Activated CD4-positive, alpha-beta T cell treated with anti-CD3 and anti-CD28 coated beads for 4 hours (primary cell): ENCODE results near the gene MCRIP1.
A peak's percentile ranks its signal among the peaks of the same experiment; 100 is the strongest.

Experiments
- DNase-seq, 2 donors: peaks; one replicate each; pipeline ENCODE4 v3.0.0-alpha.2; 2020

The MCRIP1 gene

DNA sequence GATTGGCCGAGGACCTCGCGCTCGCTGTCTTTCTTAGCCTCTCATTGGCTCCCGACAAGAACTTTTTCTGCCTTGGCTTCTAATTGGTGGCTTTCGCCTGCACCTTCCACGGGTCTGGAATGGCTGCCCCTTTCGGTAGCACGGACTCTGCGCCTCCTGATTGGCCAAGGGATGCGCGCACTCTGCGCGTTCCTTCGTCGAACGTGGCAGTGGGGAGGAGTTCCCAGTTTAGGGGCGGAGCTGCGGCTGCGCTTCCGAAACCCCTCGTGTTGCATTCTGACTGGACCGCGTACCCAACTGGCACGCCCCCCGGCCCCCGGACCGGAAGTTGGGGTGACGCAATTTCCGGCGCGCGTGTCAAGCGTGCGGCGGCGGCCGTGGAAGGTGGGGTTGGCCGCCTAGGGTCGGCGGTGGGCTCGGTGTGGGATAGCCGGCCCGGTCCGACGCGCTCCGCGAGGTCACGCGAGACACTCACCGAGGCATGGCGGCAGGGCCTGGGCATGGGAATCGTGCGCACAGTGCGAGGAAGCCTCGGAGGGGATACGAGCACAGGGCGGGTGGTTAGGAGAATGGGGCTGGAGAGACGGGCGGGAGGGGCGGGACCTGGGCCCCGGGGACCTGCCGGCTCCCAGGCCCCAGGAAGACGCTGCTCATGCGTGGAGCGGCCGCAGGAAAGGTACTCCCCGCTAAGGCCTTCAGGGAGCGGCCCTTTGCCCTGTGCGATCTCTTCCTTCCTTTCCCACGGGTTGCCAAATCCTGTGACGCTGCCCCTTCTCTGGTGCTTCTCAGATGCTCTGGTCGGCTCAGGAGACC, 27.9 kb upstream of the MCRIP1 start:
- peak; percentile 98 to 99 for DNase-seq

DNA sequence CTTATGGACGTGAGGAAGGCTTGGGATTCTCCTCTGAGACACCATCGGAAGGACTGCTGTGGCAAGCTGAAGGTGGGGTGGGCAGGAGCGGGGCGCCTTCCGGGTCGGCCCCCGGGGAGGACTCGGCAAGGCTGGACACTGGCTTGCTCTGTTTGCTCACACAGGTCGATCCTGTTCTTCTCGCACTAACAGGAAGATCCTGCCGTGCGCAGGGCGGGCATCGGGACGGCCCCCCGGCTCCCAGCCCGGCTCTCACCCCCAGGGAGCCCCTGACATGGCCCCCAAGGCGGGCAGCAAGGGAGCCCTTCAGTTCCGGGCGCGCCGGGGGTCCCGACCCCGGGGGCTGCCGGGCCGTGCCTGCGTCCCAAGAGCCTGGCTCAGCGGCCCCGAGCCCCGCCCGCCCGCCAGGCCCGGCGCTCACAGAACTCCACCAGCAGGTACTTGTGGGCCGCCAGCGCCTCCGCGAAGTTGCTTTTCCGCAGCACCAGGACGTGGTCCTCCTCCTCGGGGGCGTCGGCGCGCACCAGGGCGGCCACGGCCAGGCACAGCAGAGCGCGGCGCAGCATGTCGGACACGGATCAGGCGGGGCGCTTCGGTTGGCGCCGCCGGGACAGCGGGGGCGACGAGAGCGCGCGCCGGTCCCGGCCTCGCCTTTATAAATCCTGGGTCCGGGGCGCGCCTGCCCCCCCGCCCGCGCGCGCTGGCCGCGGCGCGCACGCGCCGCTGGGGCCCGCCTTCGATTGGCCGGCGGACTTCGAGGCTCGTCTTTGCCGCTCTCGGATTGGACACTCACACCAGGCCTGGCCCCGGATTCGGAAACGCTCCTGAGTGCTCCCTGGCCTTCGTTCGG, 27.0 kb upstream of the MCRIP1 start, which contains the start of gene P4HB:
P4HB (minus strand) TSS at position 630 of the 850 bp plus-strand sequence; CDS start at position 566, 64 bp downstream.
- no peak for DNase-seq

DNA sequence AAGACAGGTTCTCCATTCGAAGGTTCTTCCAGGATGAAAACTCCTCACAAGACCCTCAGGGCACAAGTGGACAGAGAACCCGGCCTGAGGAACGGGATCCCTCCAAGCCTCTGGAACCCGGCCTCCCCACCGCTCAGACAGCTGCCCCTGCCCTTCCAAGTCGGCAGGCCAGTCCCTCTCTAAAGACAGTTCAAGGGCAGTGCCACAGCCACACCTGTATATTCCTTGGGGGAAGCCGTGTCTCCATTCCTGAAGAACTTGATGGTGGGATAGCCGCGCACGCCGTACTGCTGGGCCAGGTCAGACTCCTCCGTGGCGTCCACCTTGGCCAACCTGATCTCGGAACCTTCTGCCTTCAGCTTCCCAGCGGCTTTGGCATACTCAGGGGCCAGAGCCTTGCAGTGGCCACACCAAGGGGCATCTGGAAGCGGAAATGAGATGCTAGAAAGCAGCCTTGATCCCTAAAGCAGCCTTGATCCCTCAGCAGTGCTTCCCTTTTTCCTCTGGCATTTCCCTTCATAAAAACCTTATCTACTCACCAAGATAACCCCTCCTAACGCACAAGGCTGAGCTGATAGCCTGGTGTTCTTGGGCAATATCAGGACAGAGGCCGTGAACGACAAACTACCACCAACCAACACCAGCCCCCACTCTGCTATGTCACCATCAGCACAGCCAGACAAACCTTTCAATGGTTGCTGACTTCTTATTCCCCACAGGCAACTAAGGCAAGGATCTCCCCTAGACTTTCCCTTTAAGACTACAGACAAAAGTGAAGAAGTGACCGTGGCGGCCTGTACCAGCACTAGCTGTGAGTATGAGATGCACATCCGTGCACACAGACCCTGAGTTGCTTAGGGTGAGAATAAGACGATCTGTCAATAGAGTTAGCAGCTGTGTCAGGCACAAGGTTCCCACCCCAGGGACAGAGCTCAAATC, 26.1 kb upstream of the MCRIP1 start:
- DNase-seq: no peak

- no peak for DNase-seq
Observed at GRCh38 chr17:81858170-81858966, 25.3 kb upstream of the MCRIP1 start.

DNA sequence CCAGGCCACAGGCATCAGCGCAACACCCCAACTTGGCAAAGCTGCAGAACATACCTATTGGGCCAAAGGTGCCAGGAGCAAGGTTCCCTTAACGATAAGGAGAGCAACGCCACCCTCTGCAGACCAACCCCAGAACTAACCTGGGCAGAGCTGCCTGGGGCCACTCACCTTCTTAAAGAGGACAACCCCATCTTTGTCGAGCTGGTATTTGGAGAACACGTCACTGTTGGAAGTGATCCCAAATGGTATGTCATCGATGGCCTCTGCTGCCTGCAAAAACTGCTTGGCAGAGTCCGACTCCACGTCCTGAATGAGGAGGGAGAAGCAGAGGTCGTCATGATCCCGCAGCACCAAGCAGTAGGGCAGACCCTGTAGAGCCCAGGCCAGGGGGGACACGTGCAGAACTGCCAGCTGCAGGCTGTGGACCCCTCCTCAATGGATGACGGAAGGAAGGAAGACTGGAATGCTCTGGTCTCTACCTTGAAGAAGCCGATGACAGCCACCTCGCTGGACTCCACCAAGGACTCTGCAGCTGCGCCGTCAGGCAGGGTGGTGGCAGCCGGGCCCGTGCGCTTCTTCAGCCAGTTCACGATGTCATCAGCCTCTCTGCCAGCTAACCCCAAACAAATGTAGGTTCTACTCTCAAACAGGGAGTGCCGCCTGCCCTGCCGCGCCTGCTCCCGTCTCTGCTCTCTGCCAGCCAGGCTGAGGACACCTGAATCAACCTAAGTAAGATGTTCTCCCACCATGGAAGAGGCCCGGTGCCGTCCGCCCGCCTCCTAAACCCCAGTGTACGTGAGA, 22.1 kb upstream of the MCRIP1 start:
- no peak for DNase-seq

GRCh38 chr17:81852237-81852636, 19.1 kb upstream of the MCRIP1 start:
- DNase-seq: no peak

GRCh38 chr17:81851423-81851822, 18.3 kb upstream of the MCRIP1 start:
- no peak for DNase-seq

GRCh38 chr17:81849457-81849856, 16.4 kb upstream of the MCRIP1 start:
- DNase-seq: no peak

GRCh38 chr17:81846743-81847689, 13.9 kb upstream of the MCRIP1 start:
- DNase-seq: no peak

GRCh38 chr17:81845881-81846742, 13.0 kb upstream of the MCRIP1 start:
- no peak for DNase-seq

DNA sequence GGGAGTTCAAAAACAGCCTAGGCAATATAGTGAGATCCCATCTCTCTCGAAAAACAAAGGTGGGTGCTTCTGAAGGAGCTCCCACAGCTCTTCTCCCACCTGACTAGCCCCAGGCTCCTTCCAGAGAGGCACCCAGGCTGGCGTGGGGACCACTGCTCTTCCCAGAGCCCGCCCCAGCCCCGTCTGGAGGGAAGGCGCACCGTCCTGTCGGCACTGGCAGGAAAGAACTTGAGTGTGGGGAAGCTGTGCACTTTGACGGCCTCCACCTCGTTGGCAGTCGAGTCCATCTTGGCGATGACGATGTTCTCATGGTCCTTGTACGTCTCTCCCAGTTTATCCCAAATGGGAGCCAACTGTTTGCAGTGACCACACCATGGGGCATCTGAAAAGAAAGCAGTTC, 12.3 kb upstream of the MCRIP1 start:
- no peak for DNase-seq

GRCh38 chr17:81844887-81845286, 11.8 kb upstream of the MCRIP1 start:
- DNase-seq: no peak

GRCh38 chr17:81844327-81844851, 11.3 kb upstream of the MCRIP1 start:
- no peak for DNase-seq

- no peak for DNase-seq
Observed at GRCh38 chr17:81843713-81844326, 10.7 kb upstream of the MCRIP1 start.

DNA sequence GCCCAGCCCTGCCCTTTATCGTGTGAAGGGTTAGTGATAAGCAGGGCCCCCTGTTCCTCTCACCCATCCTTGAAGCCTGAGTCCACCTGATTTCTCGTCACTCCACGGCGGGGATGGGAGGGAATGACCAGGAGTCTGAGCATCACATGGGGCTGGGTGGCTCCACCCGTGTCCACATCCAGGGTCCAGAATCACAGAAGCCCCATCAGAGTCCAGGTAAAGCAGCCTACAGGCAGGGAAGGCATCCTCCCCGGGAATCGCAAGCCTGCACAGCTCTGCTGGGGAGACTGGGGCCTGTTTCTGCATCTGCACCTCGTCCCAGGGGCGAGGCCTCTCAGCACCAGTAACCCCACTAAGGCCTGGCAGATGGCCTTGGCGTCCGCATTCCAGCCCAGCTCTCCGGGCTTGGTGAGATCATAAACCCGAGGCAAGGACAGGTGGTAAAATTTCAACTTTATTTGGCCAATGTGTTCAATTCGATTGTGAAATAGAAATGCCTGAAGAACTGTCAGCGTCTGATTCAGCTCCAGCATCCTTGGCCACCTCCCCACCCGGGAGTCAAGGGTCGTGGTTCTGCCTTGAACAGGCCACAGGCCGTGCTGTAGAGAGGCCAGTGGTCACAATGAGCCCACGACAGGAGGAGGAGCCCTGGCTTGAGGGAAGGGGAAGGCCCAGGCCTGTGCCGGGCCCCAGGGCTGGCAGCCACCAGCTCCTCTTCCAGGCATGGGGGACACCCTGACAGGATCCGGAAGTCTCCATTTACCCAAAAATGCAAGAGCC, 9.8 kb upstream of the MCRIP1 start:
- DNase-seq: no peak

DNA sequence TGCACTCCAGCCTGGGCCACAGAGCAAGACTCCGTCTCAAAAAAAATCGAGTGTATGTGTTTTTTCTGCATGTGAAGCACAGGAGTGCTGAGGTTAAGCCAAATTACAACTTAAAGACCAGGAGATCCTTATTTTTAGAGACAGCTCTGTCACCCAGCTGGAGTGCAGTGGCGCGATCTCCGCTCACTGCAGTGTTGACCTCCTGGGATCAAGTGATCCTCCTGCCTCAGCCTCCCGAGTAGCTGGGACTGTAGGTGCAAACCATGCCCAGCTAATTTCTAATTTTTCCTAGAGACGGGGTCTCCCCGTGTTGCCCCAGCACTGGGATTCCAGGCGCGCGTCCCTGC, 9.3 kb upstream of the MCRIP1 start:
- DNase-seq: no peak

GRCh38 chr17:81841866-81842265, 8.8 kb upstream of the MCRIP1 start:
- no peak for DNase-seq
